Activated CD8-positive, alpha-beta T cell treated with anti-CD3 and anti-CD28 coated beads, Interleukin-2, amount 10 ng/mL, durations not matched to agents 7 days and 5 days (primary cell): ENCODE data around the gene PROZ. TPM values are rescaled to one million over a fixed set of nuclear protein-coding genes. Genes with fewer than 3 reads are reported as not detected.

Experiments used
- ATAC-seq: fragments of 150-1000 bp; cut with Tn5 transposase; one replicate; pipeline ENCODE4 v1.10.0; 2021; ENCODE audit warnings: moderate library complexity
- CTCF ChIA-PET: fragments of 350-600 bp; sonication (Branson Sonifier 250); formaldehyde crosslinking; loops from one replicate; lab custom pipeline; 2021; ENCODE audit warnings: antibody characterized with exemption; lab: Charles Lee
- POLR2A ChIA-PET: fragments of 350-600 bp; sonication (Branson Sonifier 250); formaldehyde crosslinking; loops from one replicate; lab custom pipeline; 2021; ENCODE audit warnings: antibody characterized with exemption; lab: Charles Lee
- DNase-seq: peaks from one replicate; pipeline ENCODE4 v3.0.0-alpha.2; 2020
- H3K27ac Mint-ChIP-seq: one replicate; pipeline ENCODE4 v1.8.0; 2021; ENCODE audit warnings: mild to moderate bottlenecking, mixed read lengths
- H3K27me3 Mint-ChIP-seq: one replicate; pipeline ENCODE4 v1.8.0; 2021; ENCODE audit warnings: low read depth, mixed read lengths
- H3K36me3 Mint-ChIP-seq: one replicate; pipeline ENCODE4 v1.8.0; 2021; ENCODE audit warnings: low read depth, mixed read lengths
- H3K4me1 Mint-ChIP-seq: one replicate; pipeline ENCODE4 v1.8.0; 2021; ENCODE audit warnings: low read depth, mixed read lengths
- H3K4me3 Mint-ChIP-seq: one replicate; pipeline ENCODE4 v1.8.0; 2021; ENCODE audit warnings: mild to moderate bottlenecking, mixed read lengths
- H3K9me3 Mint-ChIP-seq: one replicate; pipeline ENCODE4 v1.8.0; 2022; ENCODE audit warnings: mixed read lengths; ENCODE audit not compliant: insufficient read depth
- total RNA-seq, 2 experiments: library from RNA; stranded (reverse); gene quantifications; one replicate each; pipeline ENCODE4 v1.2.3, GENCODE V29; 2021

PROZ gene
- total RNA-seq, 2 experiments from 2014 or later = not detected

- ChIA-PET CTCF (interaction anchor here (0.9 kb wide), 1 partner anchor 10 kb away, joined by 4 read pairs; no protein-coding TSS in a partner anchor), POLR2A (interaction anchor here (0.5 to 2.2 kb wide), 13 partner anchors 9 to 1071 kb away, joined by 3 to 29 read pairs (median 3); partner anchors contain the start of genes DCUN1D2, LAMP1 and TFDP1)
- no peaks in the 10 kb centered on the region for H3K27me3 Mint-ChIP-seq
- H3K4me3 Mint-ChIP-seq = peak within 1 kb of the TSS; percentile 78
- H3K9me3 Mint-ChIP-seq = no peaks in the 10 kb centered on the region
- H3K27ac Mint-ChIP-seq = peak within 1 kb of the TSS; percentile 90
- DNase-seq = peak; percentile 80
- H3K4me1 Mint-ChIP-seq = peaks cover 66% of the 10 kb centered on the region
- H3K36me3 Mint-ChIP-seq = peaks cover 42% of the 10 kb centered on the region
- ATAC-seq = peak; percentile 62
Measured at GRCh38 chr13:113209336-113209758, 50.9 kb downstream of the PROZ start, which contains the start of gene CUL4A. CUL4A (plus strand) TSS chr13:113209613; CDS start chr13:113209628, 15 bp downstream.

- CTCF ChIA-PET = interaction anchor here (0.9 kb wide), 1 partner anchor 9 kb away, joined by 4 read pairs; no protein-coding TSS in a partner anchor
- Mint-ChIP-seq H3K27ac (peak overlapping the region; percentile 89), H3K4me3 (peak overlapping the region; percentile 78), H3K36me3 (peaks cover 41% of the 10 kb centered on the region), H3K9me3 (no peaks in the 10 kb centered on the region), H3K4me1 (peaks cover 62% of the 10 kb centered on the region), H3K27me3 (no peaks in the 10 kb centered on the region)
- ATAC-seq = peak; percentile 67
- peak; percentile 81 for DNase-seq
- POLR2A ChIA-PET = interaction anchor here (0.5 to 2.2 kb wide), 13 partner anchors 8 to 519 kb away, joined by 3 to 29 read pairs (median 4); partner anchors contain the start of genes DCUN1D2 and LAMP1
Measured at GRCh38 chr13:113209759-113210421, 51.4 kb downstream of the PROZ start.

DNA sequence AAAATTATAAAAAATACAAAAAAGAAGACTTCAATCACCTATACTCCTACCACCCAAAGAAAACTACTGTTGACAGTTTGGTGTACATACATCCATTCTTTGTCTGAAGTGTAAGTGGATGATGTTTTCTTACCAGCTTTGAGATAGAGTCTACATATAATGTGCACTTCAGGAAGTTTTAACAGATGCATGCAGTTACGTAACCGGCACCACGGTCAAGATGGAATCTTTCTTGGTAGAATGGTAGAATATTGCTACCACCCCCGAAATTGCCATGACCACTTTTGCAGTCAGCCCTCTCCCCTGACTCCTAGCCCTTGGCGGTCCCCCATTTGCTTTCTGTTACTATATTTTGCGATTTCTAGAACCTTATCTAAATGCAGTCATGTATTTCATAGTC is 52.4 kb downstream of the PROZ start:
- H3K36me3 Mint-ChIP-seq = peaks cover 35% of the 10 kb centered on the region
- no peaks in the 10 kb centered on the region for H3K9me3 Mint-ChIP-seq
- H3K27ac Mint-ChIP-seq = peak overlapping the region; percentile 54
- peak overlapping the region; percentile 78 for H3K4me3 Mint-ChIP-seq
- peaks cover 52% of the 10 kb centered on the region for H3K4me1 Mint-ChIP-seq
- ChIA-PET CTCF (no interaction called here), POLR2A (no interaction called here)
- DNase-seq (no peak), ATAC-seq (no peak)
- H3K27me3 Mint-ChIP-seq = no peaks in the 10 kb centered on the region

- Mint-ChIP-seq H3K27me3 (no peaks in the 10 kb centered on the region), H3K9me3 (no peaks in the 10 kb centered on the region), H3K4me3 (peak overlapping the region; percentile 78), H3K4me1 (peaks cover 43% of the 10 kb centered on the region), H3K36me3 (peaks cover 28% of the 10 kb centered on the region), H3K27ac (no peak overlapping the region)
- no peak for ATAC-seq
- DNase-seq = peak; percentile 28
- POLR2A ChIA-PET = no interaction called here
- CTCF ChIA-PET = interaction anchor here (1.1 kb wide), 1 partner anchor 67 kb away, joined by 3 read pairs; no protein-coding TSS in a partner anchor
Measured at GRCh38 chr13:113211774-113212173, 53.3 kb downstream of the PROZ start.

GRCh38 chr13:113216254-113217048 is 58.0 kb downstream of the PROZ start:
- H3K4me1 Mint-ChIP-seq = peaks cover 26% of the 10 kb centered on the region
- DNase-seq = no peak
- peaks cover 25% of the 10 kb centered on the region for H3K36me3 Mint-ChIP-seq
- H3K4me3 Mint-ChIP-seq = no peak overlapping the region
- H3K27me3 Mint-ChIP-seq = no peaks in the 10 kb centered on the region
- ChIA-PET CTCF (no interaction called here), POLR2A (no interaction called here)
- ATAC-seq = no peak
- no peak overlapping the region for H3K27ac Mint-ChIP-seq
- no peaks in the 10 kb centered on the region for H3K9me3 Mint-ChIP-seq

DNA sequence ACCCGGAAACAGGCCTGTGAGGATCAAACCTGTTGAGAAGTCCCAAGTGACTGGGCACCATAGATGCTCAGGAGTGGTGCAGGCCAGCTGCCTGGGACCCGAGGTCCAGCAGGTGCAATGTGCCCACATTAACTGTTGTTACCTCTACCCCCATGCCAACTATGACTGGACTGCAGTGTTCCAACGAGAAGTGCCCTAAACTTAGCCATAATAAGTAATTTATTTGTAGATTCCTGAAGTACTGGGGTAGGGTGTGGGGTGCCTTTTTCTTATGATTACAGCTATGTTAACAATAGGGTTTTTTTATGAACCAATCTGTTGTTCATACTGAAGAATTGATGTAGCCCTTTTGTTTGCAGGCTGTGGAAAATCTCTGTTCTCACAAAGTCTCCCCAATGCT is 60.1 kb downstream of the PROZ start:
- ChIA-PET POLR2A (interaction anchor here (1.4 kb wide), 1 partner anchor 9 kb away, joined by 6 read pairs; the partner anchor contains the start of genes CUL4A and PCID2), CTCF (interaction anchor here (1.8 kb wide), 1 partner anchor 9 kb away, joined by 4 read pairs; the partner anchor contains the start of gene CUL4A)
- H3K4me3 Mint-ChIP-seq = no peak overlapping the region
- DNase-seq (no peak), ATAC-seq (no peak)
- H3K27ac Mint-ChIP-seq = no peak overlapping the region
- no peaks in the 10 kb centered on the region for H3K27me3 Mint-ChIP-seq
- H3K9me3 Mint-ChIP-seq = no peaks in the 10 kb centered on the region
- peaks cover 17% of the 10 kb centered on the region for H3K4me1 Mint-ChIP-seq
- H3K36me3 Mint-ChIP-seq = peaks cover 28% of the 10 kb centered on the region

GRCh38 chr13:113219256-113219940 is 61.0 kb downstream of the PROZ start:
- Mint-ChIP-seq H3K27me3 (no peaks in the 10 kb centered on the region), H3K36me3 (peaks cover 25% of the 10 kb centered on the region), H3K27ac (no peak overlapping the region), H3K4me1 (peaks cover 11% of the 10 kb centered on the region), H3K9me3 (no peaks in the 10 kb centered on the region), H3K4me3 (no peak overlapping the region)
- DNase-seq (no peak), ATAC-seq (no peak)
- POLR2A ChIA-PET = no interaction called here
- CTCF ChIA-PET = interaction anchor here (1.8 kb wide), 1 partner anchor 10 kb away, joined by 4 read pairs; the partner anchor contains the start of gene CUL4A

DNA sequence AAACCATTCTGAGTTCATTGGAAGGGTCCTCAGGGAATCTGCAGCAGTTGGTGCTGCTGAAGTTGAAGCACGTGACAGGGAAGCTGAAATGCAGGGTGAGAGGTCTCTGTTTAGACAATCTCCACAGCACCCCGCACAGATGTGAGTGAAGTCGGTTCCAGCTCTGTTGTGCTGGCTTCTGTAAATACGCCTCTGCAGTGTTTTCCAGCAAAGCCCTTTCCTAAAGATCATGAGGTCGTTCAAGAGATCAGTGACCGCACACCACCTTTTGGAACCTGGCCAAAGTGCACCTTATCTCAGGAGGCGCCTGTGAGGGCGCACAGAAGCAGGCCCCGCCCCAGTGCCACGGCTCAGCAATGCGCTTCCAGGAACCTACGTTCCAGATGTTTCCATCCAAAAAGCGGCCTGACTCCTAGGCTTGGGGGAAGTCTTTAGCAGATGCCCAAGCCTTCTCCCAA is 61.7 kb downstream of the PROZ start:
- ATAC-seq = no peak
- DNase-seq = no peak
- ChIA-PET CTCF (no interaction called here), POLR2A (no interaction called here)
- Mint-ChIP-seq H3K4me3 (no peak overlapping the region), H3K36me3 (peaks cover 32% of the 10 kb centered on the region), H3K4me1 (peaks cover 11% of the 10 kb centered on the region), H3K27me3 (no peaks in the 10 kb centered on the region), H3K27ac (no peak overlapping the region), H3K9me3 (no peaks in the 10 kb centered on the region)

- CTCF ChIA-PET = no interaction called here
- H3K9me3 Mint-ChIP-seq = no peaks in the 10 kb centered on the region
- no peak overlapping the region for H3K27ac Mint-ChIP-seq
- peaks cover 32% of the 10 kb centered on the region for H3K36me3 Mint-ChIP-seq
- H3K27me3 Mint-ChIP-seq = no peaks in the 10 kb centered on the region
- H3K4me1 Mint-ChIP-seq = peaks cover 11% of the 10 kb centered on the region
- ATAC-seq = no peak
- POLR2A ChIA-PET = interaction anchor here (0.9 kb wide), 1 partner anchor 11 kb away, joined by 3 read pairs; the partner anchor contains the start of gene CUL4A
- no peak overlapping the region for H3K4me3 Mint-ChIP-seq
- DNase-seq = no peak
Measured at GRCh38 chr13:113220877-113221276, 62.4 kb downstream of the PROZ start.
